Fibroblast of lung (primary cell): ENCODE measurements around the gene USP24.

Source experiments
- EZH2 ChIP-seq: IDR thresholded peaks from 2 replicates; pipeline ENCODE4 v1.5.1; 2012; ENCODE audit warnings: low read length, control low read depth, mild to moderate bottlenecking; ENCODE audit errors: missing control alignments
- TF ChIP-seq, protein P1 (sequence below), 2 donors: IDR thresholded peaks in 1 of 2; conservative IDR thresholded peaks in 1 of 2; 1 replicate in 1 of 2; 2 replicates in 1 of 2; pipeline ENCODE4 v1.5.1; 2011 to 2012; ENCODE audit warnings: low read length in 2 of 2, control low read depth in 1 of 2, inconsistent platforms in 1 of 2, low read depth in 1 of 2, mild to moderate bottlenecking in 1 of 2

GRCh38 chr1:55037733-55038551 lies 177.2 kb downstream of the USP24 start:
- TF ChIP-seq, protein P1, sequence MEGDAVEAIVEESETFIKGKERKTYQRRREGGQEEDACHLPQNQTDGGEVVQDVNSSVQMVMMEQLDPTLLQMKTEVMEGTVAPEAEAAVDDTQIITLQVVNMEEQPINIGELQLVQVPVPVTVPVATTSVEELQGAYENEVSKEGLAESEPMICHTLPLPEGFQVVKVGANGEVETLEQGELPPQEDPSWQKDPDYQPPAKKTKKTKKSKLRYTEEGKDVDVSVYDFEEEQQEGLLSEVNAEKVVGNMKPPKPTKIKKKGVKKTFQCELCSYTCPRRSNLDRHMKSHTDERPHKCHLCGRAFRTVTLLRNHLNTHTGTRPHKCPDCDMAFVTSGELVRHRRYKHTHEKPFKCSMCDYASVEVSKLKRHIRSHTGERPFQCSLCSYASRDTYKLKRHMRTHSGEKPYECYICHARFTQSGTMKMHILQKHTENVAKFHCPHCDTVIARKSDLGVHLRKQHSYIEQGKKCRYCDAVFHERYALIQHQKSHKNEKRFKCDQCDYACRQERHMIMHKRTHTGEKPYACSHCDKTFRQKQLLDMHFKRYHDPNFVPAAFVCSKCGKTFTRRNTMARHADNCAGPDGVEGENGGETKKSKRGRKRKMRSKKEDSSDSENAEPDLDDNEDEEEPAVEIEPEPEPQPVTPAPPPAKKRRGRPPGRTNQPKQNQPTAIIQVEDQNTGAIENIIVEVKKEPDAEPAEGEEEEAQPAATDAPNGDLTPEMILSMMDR (conservative IDR thresholded peaks at IDR 0.05 in 1 of 2, IDR thresholded peaks at IDR 0.05 in 1 of 2; ENCODE audit: low read depth in 1 of 2, low read length in 2 of 2), result no peak
- no peak for TF ChIP-seq EZH2
